Loucy (cell line): ENCODE measurements around the gene INCENP.
"Not testable (repeated sequence)": the region's sequence is repeated elsewhere in the genome, so short reads cannot be mapped to it uniquely, and the experiment has no call there.

ENCODE experiments used
- H2AFZ ChIP-seq: fragments of 200-600 bp; sonication (generic); 2 replicates; pipeline ENCODE4 v1.6.0; 2016; ENCODE audit warnings: antibody characterized with exemption, mild to moderate bottlenecking, low read length, moderate library complexity
- H3F3A ChIP-seq: fragments of 200-600 bp; 2 replicates; pipeline ENCODE4 v1.6.0; 2016; ENCODE audit warnings: antibody characterized with exemption, low read depth, mild to moderate bottlenecking
- H3K27me3 ChIP-seq: fragments of 200-600 bp; sonication (generic); 2 replicates; pipeline ENCODE4 v1.6.1; 2014; ENCODE audit warnings: low read length, mild to moderate bottlenecking; ENCODE audit not compliant: insufficient read depth, poor library complexity, severe bottlenecking
- H3K36me3 ChIP-seq: fragments of 200-600 bp; sonication (generic); 2 replicates; pipeline ENCODE4 v1.6.1; 2016; ENCODE audit warnings: low read length; ENCODE audit not compliant: insufficient read depth
- H3K4me1 ChIP-seq: fragments of 200-600 bp; sonication (generic); 2 replicates; pipeline ENCODE4 v1.5.1; 2014; ENCODE audit warnings: low read length, mild to moderate bottlenecking; ENCODE audit not compliant: insufficient read depth, poor library complexity, severe bottlenecking
- H3K4me2 ChIP-seq: fragments of 200-600 bp; sonication (generic); 2 replicates; pipeline ENCODE4 v1.6.0; 2014; ENCODE audit warnings: antibody characterized with exemption, low read length, low read depth, mild to moderate bottlenecking; ENCODE audit not compliant: poor library complexity, severe bottlenecking
- H3K4me3 ChIP-seq: fragments of 200-600 bp; sonication (generic); 2 replicates; pipeline ENCODE4 v1.5.1; 2014; ENCODE audit warnings: low read length, mild to moderate bottlenecking, mixed read lengths; ENCODE audit not compliant: poor library complexity, severe bottlenecking
- H3K79me2 ChIP-seq: fragments of 200-600 bp; sonication (generic); 2 replicates; pipeline ENCODE4 v1.6.1; 2014; ENCODE audit warnings: low read length; ENCODE audit not compliant: insufficient read depth
- H3K9ac ChIP-seq: fragments of 200-600 bp; sonication (generic); 2 replicates; pipeline ENCODE4 v1.6.0; 2014; ENCODE audit warnings: mild to moderate bottlenecking, low read depth, low read length, moderate library complexity; ENCODE audit not compliant: poor library complexity, severe bottlenecking
- H3K9me2 ChIP-seq: fragments of 200-600 bp; sonication (generic); replicated peaks from 2 replicates; pipeline ENCODE4 v1.6.1; 2016; ENCODE audit warnings: low read depth, low read length, mixed read lengths
- H3K9me3 ChIP-seq: fragments of 200-600 bp; sonication (generic); 2 replicates; pipeline ENCODE4 v1.6.1; 2014; ENCODE audit warnings: mild to moderate bottlenecking, antibody characterized with exemption, low read length, low read depth; ENCODE audit not compliant: insufficient read depth
- H4K20me1 ChIP-seq: fragments of 200-600 bp; sonication (generic); 2 replicates; pipeline ENCODE4 v1.6.0; 2014; ENCODE audit warnings: antibody characterized with exemption, low read length, mild to moderate bottlenecking; ENCODE audit not compliant: insufficient read depth, poor library complexity, severe bottlenecking
- EZH2phosphoT487 ChIP-seq: fragments of 200-600 bp; IDR thresholded peaks from 2 replicates; pipeline ENCODE4 v1.6.1; 2018; ENCODE audit warnings: antibody characterized with exemption, mild to moderate bottlenecking, moderate library complexity, borderline replicate concordance
- TF ChIP-seq, protein P1 (sequence below): fragments of 200-600 bp; sonication (generic); conservative IDR thresholded peaks from 2 replicates; pipeline ENCODE4 v1.5.1; 2014; ENCODE audit warnings: mild to moderate bottlenecking, antibody characterized with exemption, low read length

The INCENP gene

DNA sequence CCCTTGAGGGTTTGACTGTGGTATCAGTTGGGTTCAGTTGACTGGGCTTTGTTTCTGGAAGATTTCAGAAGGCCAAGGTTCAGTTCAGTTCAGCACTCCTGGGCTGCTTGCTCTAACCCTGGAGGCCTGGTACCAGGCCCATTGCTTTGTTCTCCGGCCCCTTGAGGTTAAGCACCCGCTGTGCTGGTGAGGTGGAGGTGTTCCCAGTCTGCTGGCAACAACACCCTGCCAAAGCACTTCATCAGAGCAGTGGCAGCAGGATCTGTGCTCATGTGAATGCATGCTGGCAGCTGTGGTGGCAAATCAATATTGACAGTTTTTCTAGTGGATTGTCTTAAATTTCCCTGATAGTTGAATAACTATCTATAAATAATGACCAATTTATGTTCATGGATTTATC, 62.4 kb downstream of the INCENP start:
- no peaks in the 10 kb centered on the region for H3K9me3 ChIP-seq
- H2AFZ ChIP-seq, result no peak overlapping the region
- H3K9me2 ChIP-seq, result no peaks in the 10 kb centered on the region
- TF ChIP-seq, protein P1, sequence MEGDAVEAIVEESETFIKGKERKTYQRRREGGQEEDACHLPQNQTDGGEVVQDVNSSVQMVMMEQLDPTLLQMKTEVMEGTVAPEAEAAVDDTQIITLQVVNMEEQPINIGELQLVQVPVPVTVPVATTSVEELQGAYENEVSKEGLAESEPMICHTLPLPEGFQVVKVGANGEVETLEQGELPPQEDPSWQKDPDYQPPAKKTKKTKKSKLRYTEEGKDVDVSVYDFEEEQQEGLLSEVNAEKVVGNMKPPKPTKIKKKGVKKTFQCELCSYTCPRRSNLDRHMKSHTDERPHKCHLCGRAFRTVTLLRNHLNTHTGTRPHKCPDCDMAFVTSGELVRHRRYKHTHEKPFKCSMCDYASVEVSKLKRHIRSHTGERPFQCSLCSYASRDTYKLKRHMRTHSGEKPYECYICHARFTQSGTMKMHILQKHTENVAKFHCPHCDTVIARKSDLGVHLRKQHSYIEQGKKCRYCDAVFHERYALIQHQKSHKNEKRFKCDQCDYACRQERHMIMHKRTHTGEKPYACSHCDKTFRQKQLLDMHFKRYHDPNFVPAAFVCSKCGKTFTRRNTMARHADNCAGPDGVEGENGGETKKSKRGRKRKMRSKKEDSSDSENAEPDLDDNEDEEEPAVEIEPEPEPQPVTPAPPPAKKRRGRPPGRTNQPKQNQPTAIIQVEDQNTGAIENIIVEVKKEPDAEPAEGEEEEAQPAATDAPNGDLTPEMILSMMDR, result no peak
- no peak for TF ChIP-seq EZH2phosphoT487
- H4K20me1 ChIP-seq, result no peaks in the 10 kb centered on the region
- no peaks in the 10 kb centered on the region for H3K27me3 ChIP-seq
- no peaks in the 10 kb centered on the region for H3K79me2 ChIP-seq
- H3F3A ChIP-seq, result no peaks in the 10 kb centered on the region
- no peaks in the 10 kb centered on the region for H3K36me3 ChIP-seq
- no peak overlapping the region for H3K9ac ChIP-seq
- H3K4me2 ChIP-seq, result no peak overlapping the region
- H3K4me1 ChIP-seq, result no peaks in the 10 kb centered on the region
- H3K4me3 ChIP-seq, result no peak overlapping the region

DNA sequence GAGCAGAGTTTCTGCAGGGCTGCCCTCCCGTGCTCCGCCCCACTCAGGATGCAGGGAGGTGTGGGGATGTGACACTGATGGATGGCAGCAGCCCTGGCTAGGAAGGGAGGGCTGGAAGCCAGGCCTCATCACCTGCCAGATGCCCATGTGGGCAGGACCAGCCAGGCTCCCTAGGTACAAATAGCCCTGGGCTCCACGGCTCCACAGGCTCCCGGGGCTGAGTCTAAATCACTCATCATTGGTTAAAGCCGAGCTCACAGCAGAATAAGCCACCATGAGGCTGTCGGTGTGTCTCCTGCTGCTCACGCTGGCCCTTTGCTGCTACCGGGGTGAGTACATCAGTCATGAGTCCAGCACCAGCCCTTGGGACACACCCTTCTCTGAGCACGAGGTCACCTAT, 66.2 kb downstream of the INCENP start, which contains the start of gene SCGB1D1:
TSS of gene SCGB1D1 (plus strand) at position 206 of the 400 bp plus-strand sequence. CDS start at position 275, 69 bp downstream.
- Histone ChIP-seq H3K4me1 (no peaks in the 10 kb centered on the region), H3K36me3 (no peaks in the 10 kb centered on the region), H3K4me2 (no peak within 1 kb of the TSS), H3F3A (no peaks in the 10 kb centered on the region), H3K9ac (no peak within 1 kb of the TSS), H3K27me3 (no peaks in the 10 kb centered on the region), H3K79me2 (no peaks in the 10 kb centered on the region), H3K4me3 (no peak within 1 kb of the TSS), H3K9me3 (no peaks in the 10 kb centered on the region), H2AFZ (no peak within 1 kb of the TSS), H4K20me1 (no peaks in the 10 kb centered on the region), H3K9me2 (no peaks in the 10 kb centered on the region)
- TF ChIP-seq EZH2phosphoT487, result no peak
- TF ChIP-seq, protein P1, result no peak

DNA sequence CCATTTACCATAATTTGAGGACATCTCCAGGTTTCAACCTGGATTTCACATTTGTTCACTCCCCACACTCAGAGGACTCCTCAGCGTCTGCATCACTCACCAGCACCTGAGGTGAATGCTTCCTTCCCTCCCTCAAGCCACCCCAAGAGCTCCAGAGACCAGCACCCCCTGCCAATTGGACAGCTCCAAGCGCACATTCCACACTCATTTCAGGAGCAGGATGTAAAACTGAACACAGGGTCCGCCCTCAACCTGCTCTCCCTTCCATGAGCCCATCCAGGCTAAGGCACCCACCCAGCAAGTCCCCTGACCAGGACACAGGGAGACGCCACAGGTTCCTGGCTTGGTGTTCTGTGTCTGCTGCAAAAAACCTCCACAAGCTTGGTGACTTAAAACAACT, 70.1 kb downstream of the INCENP start:
- H3F3A ChIP-seq, result no peaks in the 10 kb centered on the region
- no peaks in the 10 kb centered on the region for H3K9me2 ChIP-seq
- no peaks in the 10 kb centered on the region for H3K4me1 ChIP-seq
- TF ChIP-seq EZH2phosphoT487, result no peak
- TF ChIP-seq, protein P1, result no peak
- no peaks in the 10 kb centered on the region for H3K79me2 ChIP-seq
- H2AFZ ChIP-seq, result no peak overlapping the region
- H3K36me3 ChIP-seq, result no peaks in the 10 kb centered on the region
- no peak overlapping the region for H3K4me2 ChIP-seq
- no peak overlapping the region for H3K9ac ChIP-seq
- no peaks in the 10 kb centered on the region for H3K9me3 ChIP-seq
- no peak overlapping the region for H3K4me3 ChIP-seq
- no peaks in the 10 kb centered on the region for H4K20me1 ChIP-seq
- no peaks in the 10 kb centered on the region for H3K27me3 ChIP-seq

DNA sequence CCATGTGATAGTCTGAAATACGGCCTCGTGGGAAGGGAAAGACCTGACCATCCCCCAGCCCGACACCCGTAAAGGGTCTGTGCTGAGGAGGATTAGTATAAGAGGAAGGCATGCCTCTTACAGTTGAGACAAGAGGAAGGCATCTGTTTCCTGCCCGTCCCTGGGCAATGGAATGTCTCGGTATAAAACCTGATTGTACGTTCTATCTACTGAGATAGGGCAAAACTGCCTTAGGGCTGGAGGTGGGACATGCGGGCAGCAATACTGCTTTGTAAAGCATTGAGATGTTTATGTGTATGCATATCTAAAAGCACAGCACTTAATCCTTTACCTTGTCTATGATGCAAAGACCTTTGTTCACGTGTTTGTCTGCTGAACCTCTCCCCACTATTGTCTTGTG, 71.2 kb downstream of the INCENP start:
- H3K9me2 ChIP-seq, H3K79me2 ChIP-seq, H3K9ac ChIP-seq, H4K20me1 ChIP-seq, H3F3A ChIP-seq, H3K36me3 ChIP-seq, H3K9me3 ChIP-seq, H3K4me2 ChIP-seq, H3K4me3 ChIP-seq, H3K27me3 ChIP-seq, H3K4me1 ChIP-seq, H2AFZ ChIP-seq: not testable (repeated sequence)
